Right ventricle myocardium inferior (tissue), 1 donor: ENCODE measurements around the gene CCL19. TPM values are rescaled to one million over a fixed set of nuclear protein-coding genes. Genes with fewer than 3 reads are reported as not detected.
A peak's percentile ranks its signal among the peaks of the same experiment; 100 is the strongest.

ENCODE experiments used
- ATAC-seq: fragments of 200-7000 bp; cut with Tn5 transposase; one replicate; pipeline ENCODE4 v1.9.1; 2020; ENCODE audit warnings: mild to moderate bottlenecking, moderate library complexity
- DNase-seq: peaks from one replicate; pipeline ENCODE4 v3.0.0; 2021; ENCODE audit errors: missing footprints
- intact Hi-C: fragments of 100-400 bp; cut with DNase I; formaldehyde crosslinking; loops from one replicate; pipeline ENCODE4 v1.11.0; 2022
- total RNA-seq: library from RNA; stranded (reverse); fragmentation: NEBNext Ultra II Directional; extraction: Animal tissue kit (Norgen Biotek cat#: 25700); gene quantifications from one replicate; pipeline ENCODE4 v1.2.1, GENCODE V29; 2021
- donor health status: DM: no; HTN: yes; CAD: no; lungs with severe emphysema.

The CCL19 gene
- total RNA-seq, 1 donor from 2014 or later, result 1.1 TPM

DNA sequence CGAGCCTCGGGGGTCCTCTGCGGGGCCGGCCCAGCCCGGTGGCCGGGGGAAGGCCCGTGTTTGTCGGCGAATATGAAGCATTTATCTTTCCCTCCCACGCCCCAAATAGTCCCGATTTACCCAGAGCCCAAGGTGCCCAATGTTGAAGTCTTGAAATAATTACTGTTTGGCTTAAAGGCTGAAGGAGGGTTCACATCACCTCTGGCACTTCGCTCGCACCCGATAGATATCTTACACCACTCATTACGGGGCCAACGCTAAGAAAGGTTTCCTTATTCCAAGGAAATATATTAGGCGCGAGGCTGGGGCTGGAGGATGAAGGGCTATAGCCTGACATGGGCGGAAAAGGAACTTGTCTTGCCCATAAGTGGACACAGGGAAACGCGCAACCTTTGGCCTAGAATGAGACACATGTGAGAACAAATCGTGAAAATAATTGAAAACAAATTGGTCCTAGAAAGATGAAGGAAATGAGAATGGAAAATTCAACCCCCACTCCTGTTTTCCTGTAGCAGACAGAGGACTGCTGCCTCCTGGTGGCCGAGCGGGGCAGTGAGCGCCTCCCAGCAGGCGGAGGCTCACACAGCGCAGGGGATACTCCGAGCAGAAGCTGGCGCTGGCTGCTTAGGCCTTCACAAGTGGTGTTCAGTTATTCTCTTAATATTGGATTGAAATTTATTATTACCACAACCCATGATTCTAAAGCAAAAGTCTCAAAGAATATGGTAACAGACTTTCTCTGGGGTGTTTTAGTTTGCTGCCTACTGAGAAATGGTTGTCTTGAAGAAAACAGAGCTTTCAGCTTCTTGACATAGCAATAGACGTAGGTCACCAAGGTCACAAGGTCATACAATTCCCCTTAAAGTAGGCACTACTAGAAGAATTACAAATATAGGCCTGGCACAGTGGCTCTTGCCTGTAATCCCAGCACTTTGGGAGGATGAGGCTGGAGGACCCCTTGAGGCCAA lies 11.0 kb upstream of the CCL19 start:
- intact Hi-C loops, result loop anchor here (2.0 kb wide), 1 partner anchor 37 kb away; no protein-coding TSS in a partner anchor
- peak; percentile 92 for DNase-seq
- ATAC-seq, result peak; percentile 94

DNA sequence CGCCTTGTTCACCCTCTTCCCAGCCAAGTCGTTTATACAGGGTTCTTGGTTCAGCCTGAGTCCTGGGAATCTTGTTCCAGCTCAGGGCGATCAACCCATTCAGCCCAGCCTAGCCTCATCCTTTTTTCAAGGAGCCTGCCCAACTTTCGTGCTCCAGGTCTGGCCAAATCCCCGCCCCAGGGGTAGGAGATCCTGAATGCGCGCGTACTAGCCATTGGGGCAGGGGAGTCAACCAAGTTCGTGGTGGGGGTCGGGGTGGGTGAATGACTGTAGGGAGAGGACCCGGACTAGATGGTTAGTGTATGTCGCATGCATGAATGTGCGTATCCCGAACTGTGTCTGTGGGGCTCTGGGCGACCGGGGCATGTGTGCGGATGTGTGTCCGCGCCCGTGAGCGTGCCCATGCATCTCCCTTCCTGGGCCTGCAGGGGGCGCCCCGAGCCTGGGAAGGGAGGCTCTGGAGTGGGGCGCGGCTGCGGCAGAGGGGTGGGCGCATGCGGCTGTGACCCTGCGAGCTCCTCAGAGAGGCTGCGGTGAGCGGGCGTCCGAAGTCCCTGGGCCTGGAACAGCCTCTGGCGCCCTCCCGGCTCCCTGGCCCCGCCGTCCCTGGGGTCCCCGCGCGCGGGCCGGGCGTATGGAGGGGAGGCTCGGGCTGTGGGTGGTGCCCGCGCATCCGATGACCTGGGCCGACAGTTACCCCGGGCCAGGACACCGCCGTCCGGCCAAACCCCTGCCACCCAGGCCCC lies 10.1 kb upstream of the CCL19 start:
- intact Hi-C loops, result loop anchor here (2.0 kb wide), 1 partner anchor 36 kb away; no protein-coding TSS in a partner anchor
- DNase-seq (peak; percentile 91), ATAC-seq (peak; percentile 94)

DNA sequence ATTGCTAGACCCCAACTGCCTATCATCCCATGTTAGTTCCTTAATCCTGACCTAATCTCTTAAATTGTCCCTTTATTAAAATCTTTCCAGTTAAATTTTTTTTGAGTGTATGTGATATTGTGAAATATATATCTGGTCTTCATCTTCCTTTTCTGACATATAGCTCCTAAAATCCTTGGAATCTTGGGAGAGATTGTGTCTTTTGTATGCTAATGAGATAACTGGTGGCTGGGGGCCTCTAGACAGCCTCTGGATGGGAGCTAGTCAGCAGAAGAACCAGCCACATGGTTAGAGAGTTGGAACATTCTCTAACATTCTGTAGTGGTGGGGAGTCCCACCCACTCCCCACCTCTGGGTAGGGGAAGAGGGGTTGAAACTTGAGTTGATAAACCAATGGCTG lies 3.7 kb upstream of the CCL19 start:
- intact Hi-C loops, result no loop called here
- ATAC-seq (no peak), DNase-seq (no peak)

- ATAC-seq, result no peak
- intact Hi-C loops, result no loop called here
- DNase-seq, result no peak
These were observed 2.5 kb upstream of the CCL19 start for GRCh38 chr9:34693560-34693959.

DNA sequence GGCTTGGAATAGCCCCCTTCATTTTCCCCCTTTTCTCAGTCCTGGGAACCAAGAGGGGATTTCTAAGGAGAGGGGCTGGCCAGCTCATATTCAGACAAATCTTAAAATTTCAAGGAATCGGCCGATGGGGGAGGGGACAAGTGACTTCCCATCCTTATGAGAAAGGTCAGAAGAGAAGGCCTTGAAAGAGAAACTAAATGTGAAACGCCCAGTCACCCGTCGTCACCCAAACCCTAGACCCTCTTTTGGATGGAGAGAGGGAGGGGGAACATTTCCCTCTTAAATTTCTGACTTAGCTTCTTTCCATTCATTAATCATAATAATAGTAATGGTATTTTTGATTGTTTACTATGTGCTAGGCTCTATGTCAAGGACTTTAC lies 850 bp upstream of the CCL19 start:
- intact Hi-C loops, result no loop called here
- ATAC-seq (no peak), DNase-seq (no peak)

- intact Hi-C loops, result no loop called here
- DNase-seq (no peak), ATAC-seq (no peak)
These were observed 1.6 kb downstream of the CCL19 start for GRCh38 chr9:34689512-34689911.

DNA sequence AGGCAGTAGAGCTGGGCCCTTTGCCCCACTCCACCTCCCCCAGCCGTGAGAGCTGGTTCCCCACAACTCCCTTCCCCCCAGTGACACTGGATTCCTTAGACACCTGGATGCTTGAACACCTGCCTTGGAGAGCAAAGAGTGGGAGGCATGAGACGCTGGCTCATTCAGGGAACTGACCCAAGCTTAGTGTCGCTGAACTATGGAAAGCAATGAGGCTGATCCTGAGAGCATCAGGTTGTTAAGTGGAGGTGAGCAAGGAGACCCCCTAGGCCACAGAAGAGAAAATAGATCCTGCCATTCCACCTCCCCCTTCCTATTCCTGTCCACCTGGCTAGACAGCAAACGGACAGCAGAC lies 2.0 kb downstream of the CCL19 start:
- DNase-seq, result no peak
- ATAC-seq, result no peak
- intact Hi-C loops, result no loop called here

DNA sequence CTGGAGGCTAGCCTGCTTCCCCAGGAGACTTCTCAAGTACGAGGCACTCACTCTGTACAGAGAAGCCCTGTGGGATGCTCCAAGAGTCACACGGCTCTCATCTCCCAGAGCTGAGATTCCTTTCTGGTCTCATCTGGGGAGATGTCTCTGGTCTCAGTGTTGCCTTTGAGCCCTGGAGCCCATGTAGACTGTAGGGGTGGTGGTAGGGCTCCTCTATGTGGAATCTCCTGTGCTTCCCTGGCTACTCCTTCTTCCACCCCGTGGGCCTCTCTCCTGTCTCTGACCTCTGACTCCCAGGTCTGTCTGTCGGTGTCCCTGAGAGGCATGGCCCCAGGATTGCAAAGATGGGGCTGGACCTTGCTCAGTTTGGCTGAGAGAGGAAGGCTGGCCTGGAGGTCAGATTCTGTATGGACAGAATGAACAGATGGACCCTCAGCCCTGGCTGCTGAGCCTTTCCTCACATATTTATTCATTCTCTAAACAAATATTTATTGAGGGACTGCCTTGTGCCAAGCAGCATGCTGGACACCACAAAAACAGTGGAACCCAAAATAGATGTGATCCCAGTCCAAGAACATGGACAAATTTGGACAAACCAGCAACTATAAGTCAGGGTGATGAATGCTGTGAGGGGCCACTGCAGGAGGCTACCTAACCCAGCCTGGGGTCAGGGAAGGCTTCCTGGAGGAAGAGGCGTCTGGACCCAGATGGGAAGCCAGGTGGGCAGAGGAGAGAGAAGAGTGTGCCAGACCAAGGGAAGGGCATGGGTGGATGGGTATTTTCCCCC lies 2.6 kb downstream of the CCL19 start:
- ATAC-seq, result no peak
- intact Hi-C loops, result loop anchor here (1.0 kb wide), 1 partner anchor 25 kb away; no protein-coding TSS in a partner anchor
- no peak for DNase-seq

DNA sequence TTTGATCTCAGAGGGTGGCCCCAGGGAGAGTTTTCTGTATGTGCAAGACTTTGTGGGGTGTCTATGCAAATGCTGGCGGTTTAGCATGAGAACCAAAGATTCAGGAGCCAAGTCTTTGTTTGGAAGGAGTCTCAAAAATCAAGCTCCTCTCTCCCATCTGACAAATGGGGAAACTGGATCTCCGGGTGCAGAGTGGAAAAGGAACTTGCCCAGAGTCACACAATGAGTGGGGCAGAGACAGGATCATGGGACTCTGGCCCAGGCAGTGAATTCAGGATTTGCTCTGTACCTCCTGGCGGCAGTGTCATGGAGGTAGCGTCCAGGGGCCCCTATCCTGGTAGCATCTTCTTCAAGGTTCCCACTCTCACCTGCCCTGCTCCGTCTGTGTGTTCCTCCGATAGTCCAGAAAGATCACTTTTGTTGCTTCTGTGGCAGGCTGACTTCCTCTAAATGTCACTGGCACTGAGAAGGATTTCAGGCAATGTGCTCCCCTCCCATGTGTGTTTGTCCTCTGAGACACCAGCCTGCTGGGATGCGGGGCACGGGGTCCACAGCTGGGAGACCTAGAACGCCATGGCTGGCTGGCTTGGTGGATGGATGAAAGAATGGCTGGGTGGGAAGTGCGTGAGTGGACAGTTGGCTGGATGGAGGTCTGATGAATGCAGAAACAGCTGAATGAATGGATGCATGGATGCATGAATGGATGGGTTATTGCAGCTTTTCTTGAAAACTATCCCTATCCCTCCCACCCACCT lies 3.6 kb downstream of the CCL19 start:
- ATAC-seq (no peak), DNase-seq (no peak)
- intact Hi-C loops, result loop anchor here (1.0 kb wide), 1 partner anchor 26 kb away; no protein-coding TSS in a partner anchor

GRCh38 chr9:34686732-34687131 lies 4.3 kb downstream of the CCL19 start:
- no peak for DNase-seq
- intact Hi-C loops, result no loop called here
- ATAC-seq, result no peak

DNA sequence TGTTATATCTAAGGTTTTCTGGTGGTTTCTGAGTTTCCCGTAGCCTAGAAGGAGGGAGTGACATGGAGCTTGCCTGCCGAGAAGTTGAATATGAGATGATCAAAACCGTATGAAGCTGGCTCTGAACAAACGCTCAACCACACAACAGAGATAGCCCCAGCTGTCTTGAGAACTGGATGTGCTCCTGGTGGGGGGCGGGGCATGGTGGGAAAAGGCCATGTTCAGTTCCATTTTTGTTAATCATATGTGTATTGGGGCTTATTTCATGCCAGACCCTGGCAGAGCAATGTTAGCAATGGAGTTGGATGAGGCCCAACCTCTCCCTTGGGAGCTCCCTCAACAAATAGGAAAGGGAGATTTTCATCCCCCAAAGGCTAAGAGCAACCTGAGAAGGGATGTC lies 4.8 kb downstream of the CCL19 start:
- intact Hi-C loops, result no loop called here
- ATAC-seq (peak; percentile 59), DNase-seq (no peak)

DNA sequence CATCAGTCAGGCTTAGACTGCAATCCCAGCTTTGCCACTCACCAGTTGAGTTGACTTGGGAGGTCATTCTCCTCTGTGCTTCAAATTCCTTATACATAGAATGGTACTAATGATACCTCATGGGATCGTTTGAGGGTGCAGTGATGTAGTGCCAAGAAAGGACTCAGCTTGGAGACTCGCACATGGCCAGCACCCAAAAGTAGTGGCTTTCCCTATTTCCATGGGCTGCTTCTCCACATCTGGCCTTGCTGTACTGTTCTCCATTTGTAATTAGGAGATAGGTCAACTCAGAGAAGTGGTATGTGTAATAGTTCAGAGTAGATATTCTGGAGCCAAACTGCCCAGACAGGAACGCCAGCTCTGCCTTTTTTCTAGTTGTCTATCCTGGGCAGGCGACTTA lies 5.5 kb downstream of the CCL19 start:
- ATAC-seq, result no peak
- intact Hi-C loops, result no loop called here
- no peak for DNase-seq

- ATAC-seq (no peak), DNase-seq (no peak)
- intact Hi-C loops, result no loop called here
These were observed 6.3 kb downstream of the CCL19 start for GRCh38 chr9:34684816-34685215.

GRCh38 chr9:34684145-34684544 lies 6.9 kb downstream of the CCL19 start:
- DNase-seq (no peak), ATAC-seq (no peak)
- intact Hi-C loops, result no loop called here

GRCh38 chr9:34675869-34676268 lies 15.2 kb downstream of the CCL19 start:
- intact Hi-C loops, result no loop called here
- ATAC-seq, result peak; percentile 3

DNA sequence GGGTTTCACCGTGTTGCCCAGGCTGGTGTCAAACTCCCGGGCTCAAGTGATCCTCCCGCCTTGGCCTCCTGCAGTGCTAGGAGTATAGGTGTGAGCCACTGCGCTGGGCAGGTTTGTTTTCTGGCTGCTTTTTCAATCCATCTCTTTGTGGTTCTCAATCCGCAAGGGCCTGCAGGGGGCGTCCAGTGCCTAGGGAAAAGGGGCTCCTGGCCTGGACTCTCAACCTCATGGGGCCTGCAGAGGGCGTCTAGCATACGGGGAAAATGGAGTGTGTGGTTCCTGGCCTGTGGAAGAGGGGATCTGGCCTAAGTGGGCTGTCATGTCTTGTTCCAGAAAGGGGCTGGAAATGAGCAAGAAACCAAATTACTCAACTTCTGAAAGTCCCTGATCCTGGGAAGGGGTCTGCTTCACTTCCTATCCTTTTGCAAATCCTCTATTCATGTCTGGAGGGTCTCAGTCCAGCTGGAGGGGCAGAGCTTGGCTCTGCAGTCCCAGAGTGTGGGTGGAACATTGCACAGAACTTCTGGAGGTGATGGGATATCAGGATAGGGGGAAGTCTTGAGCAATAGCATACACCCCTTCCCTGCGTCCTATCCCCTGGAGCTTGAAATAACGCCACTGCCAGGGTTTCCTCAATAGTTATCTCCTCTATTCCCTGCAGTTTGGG lies 15.9 kb downstream of the CCL19 start:
- ATAC-seq (peak; percentile 54), DNase-seq (peak; percentile 79)
- intact Hi-C loops, result no loop called here

More at GRCh38 chr9:34675869-34676268, 15.2 kb downstream of the CCL19 start:
- no peak for DNase-seq

GRCh38 chr9:34674440-34674839 lies 16.6 kb downstream of the CCL19 start:
- ATAC-seq (no peak), DNase-seq (no peak)
- intact Hi-C loops, result no loop called here

- DNase-seq, result no peak
- intact Hi-C loops, result no loop called here
- ATAC-seq, result no peak
These were observed 19.8 kb downstream of the CCL19 start for GRCh38 chr9:34671307-34671706.
